Measurements from ENCODE around the gene CD99. TPM values are rescaled to one million over a fixed set of nuclear protein-coding genes. Genes with fewer than 3 reads are reported as not detected.
A peak's percentile ranks its signal among the peaks of the same experiment; 100 is the strongest.
"Not testable (repeated sequence)": the region's sequence is repeated elsewhere in the genome, so short reads cannot be mapped to it uniquely, and the experiment has no call there.

The CD99 gene
- total RNA-seq, 2 donors from 2014 or later, result 148 to 222 TPM

DNA sequence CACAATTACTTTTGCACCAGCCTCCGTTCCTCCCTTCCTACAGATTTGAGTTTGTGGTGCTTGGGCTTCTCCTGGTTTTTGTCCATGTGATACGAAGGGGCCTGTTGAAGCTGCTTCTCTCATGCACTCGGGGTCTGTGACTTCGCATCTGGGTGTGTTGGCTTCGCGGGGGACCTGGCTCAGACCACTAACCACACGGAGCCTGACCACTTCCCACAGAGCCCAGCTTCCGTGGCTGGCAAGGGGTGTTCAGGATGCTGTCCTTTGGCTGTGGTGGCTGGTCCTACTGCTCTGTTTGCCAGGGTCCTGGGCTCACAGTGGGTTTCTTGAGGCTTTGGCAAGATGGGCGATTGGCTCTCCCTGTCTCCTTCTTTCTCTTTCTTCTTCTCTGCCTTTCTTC, 41.0 kb downstream of the CD99 start:
- Mint-ChIP-seq H3K27ac (peak overlapping the region; percentile 7), H3K36me3 (ENCODE audit: insufficient read depth in 2 of 2) (peaks cover 16 to 34% of the 10 kb centered on the region in 2 donors), H3K27me3 (ENCODE audit: low read depth) (no peaks in the 10 kb centered on the region), H3K4me1 (ENCODE audit: low read depth) (no peaks in the 10 kb centered on the region), H3K9me3 (peaks cover 0 to 3% of the 10 kb centered on the region in 2 donors), H3K4me3 (no peak overlapping the region)
- no peak for DNase-seq
- no peak for ATAC-seq (replicated peaks in 1 of 2)

DNA sequence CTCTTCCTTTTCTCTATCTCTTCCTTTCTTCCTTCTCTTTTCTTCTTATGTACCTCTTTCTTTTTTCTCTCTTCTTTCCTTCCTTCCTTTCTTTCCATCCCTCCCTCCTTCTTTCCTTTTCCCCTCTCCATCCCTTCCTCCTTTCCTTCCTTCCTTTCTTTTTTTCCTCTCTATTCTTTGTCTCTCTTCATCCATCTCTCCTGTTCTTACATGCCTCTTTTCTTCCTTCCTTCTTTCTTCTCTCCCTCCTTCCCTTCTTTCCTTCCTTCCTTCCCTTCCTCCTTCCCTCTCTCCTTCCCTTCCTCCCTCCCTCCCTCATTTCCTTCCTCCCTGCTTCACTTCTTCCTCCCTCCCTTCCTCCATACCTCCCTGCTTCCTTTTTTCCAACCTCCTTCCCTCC, 41.6 kb downstream of the CD99 start:
- H3K4me1 Mint-ChIP-seq (ENCODE audit: low read depth), result no peaks in the 10 kb centered on the region
- no peak overlapping the region for H3K4me3 Mint-ChIP-seq
- no peaks in the 10 kb centered on the region for H3K27me3 Mint-ChIP-seq (ENCODE audit: low read depth)
- peaks cover 16 to 34% of the 10 kb centered on the region in 2 donors for H3K36me3 Mint-ChIP-seq (ENCODE audit: insufficient read depth in 2 of 2)
- peaks cover 0 to 3% of the 10 kb centered on the region in 2 donors for H3K9me3 Mint-ChIP-seq
- peak overlapping the region; percentile 88 for H3K27ac Mint-ChIP-seq
- no peak for ATAC-seq (replicated peaks in 1 of 2)
- DNase-seq, result no peak

DNA sequence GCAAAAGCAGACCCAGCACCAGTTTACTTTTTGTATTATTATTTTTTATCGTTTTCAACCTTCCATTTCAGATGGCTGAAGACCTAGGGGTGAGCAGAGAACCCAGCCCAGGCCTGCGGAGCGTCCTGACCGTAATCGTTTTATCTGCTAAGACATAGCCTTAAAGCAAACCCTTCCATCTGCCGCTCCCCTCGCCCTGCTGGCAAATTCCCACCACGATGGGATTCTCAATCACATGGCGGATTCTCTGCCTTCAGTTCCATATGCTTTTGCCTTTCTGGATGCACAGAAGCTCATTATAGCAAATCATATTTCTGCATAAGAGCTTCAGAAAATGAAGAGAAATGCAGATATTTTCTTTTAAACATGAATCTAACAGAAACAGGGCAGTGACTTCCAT, 42.2 kb downstream of the CD99 start:
- Mint-ChIP-seq H3K36me3 (ENCODE audit: insufficient read depth in 2 of 2) (peaks cover 12 to 30% of the 10 kb centered on the region in 2 donors), H3K27me3 (ENCODE audit: low read depth) (no peaks in the 10 kb centered on the region), H3K27ac (peak overlapping the region; percentile 88), H3K4me3 (no peak overlapping the region), H3K9me3 (peaks cover 0 to 3% of the 10 kb centered on the region in 2 donors), H3K4me1 (ENCODE audit: low read depth) (no peaks in the 10 kb centered on the region)
- no peak for DNase-seq
- no peak for ATAC-seq (replicated peaks in 1 of 2)

DNA sequence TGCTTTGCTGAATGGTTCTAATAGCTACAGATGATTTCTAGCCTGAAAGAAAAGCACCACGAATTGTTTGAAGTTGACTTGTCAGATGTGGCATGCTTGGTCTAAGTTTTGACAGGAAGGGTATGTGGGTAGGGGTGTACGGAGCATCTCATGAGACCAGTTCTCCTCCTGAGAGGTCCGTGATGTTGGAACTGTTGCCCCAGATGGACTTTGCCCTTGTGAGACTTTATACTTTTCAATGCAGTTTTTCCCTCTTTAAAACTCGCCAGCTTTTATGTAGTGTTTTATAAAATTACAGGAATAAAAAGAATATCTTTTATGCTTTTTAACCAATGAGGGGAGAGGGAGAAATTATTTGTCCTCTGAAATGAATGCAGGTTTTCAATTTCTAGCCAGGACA, 44.2 kb downstream of the CD99 start:
- Mint-ChIP-seq H3K27me3 (ENCODE audit: low read depth) (no peaks in the 10 kb centered on the region), H3K27ac (peak overlapping the region; percentile 17), H3K36me3 (ENCODE audit: insufficient read depth in 2 of 2) (peaks cover 11 to 25% of the 10 kb centered on the region in 2 donors), H3K4me3 (no peak overlapping the region), H3K4me1 (ENCODE audit: low read depth) (no peaks in the 10 kb centered on the region), H3K9me3 (peaks cover 0 to 3% of the 10 kb centered on the region in 2 donors)
- DNase-seq (no peak), ATAC-seq (replicated peaks in 1 of 2) (no peak)

DNA sequence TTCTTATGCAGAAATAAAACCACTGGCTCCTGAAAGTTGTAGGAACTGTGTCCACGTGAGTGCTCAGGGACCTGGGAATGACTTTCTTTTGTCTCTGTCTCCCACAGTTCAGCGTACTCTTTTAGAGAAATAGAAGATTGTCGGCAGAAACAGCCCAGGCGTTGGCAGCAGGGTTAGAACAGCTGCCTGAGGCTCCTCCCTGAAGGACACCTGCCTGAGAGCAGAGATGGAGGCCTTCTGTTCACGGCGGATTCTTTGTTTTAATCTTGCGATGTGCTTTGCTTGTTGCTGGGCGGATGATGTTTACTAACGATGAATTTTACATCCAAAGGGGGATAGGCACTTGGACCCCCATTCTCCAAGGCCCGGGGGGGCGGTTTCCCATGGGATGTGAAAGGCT, 49.6 kb downstream of the CD99 start:
- Mint-ChIP-seq H3K4me3 (no peak overlapping the region), H3K9me3 (no peaks in the 10 kb centered on the region), H3K27ac (peak overlapping the region; percentile 57), H3K4me1 (ENCODE audit: low read depth) (no peaks in the 10 kb centered on the region), H3K27me3 (ENCODE audit: low read depth) (no peaks in the 10 kb centered on the region), H3K36me3 (ENCODE audit: insufficient read depth in 2 of 2) (peaks cover 6 to 17% of the 10 kb centered on the region in 2 donors)
- ATAC-seq (replicated peaks in 1 of 2), result no peak
- no peak for DNase-seq

DNA sequence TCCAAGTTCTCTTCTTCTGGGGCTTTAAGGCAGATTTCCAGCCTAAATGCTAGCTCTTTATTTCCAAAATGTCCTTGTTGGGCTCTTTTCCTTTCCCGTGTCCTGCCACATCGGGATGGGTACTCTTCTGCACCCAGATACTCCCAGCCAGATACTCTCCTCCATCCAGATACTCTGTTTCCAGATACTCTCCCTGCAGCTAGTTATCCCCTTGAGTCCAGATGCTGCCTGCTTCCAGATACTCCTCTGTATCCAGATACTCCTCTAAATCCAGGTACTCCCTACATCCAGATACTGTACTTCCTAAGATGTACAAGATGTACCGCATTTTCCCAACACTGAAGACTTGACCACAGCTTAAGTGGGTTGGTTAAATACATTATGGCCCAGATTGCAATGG, 50.3 kb downstream of the CD99 start:
- Mint-ChIP-seq H3K4me3 (no peak overlapping the region), H3K36me3 (ENCODE audit: insufficient read depth in 2 of 2) (peaks cover 4 to 17% of the 10 kb centered on the region in 2 donors), H3K9me3 (no peaks in the 10 kb centered on the region), H3K27ac (peak overlapping the region; percentile 65), H3K4me1 (ENCODE audit: low read depth) (no peaks in the 10 kb centered on the region), H3K27me3 (ENCODE audit: low read depth) (no peaks in the 10 kb centered on the region)
- ATAC-seq (replicated peaks in 1 of 2) (no peak), DNase-seq (no peak)

DNA sequence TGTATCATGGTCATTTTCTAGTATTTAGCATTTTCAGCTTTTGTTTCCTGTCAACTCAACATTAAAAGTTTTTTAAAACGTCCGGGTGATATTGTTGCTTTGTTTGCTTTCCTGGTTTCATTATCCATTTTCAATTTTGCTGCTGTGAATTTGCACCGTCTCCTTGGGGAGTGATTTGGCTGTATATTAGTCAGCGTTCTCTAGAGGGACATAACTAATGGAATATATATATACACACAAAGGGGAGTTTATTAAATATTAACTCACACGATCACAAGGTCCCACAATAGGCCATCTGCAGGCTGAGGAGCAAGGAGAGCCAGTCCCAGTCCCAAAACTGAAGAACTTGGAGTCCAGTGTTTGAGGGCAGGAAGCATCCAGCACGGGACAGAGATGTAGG, 55.2 kb downstream of the CD99 start:
- not testable (repeated sequence) for H3K4me1 Mint-ChIP-seq (ENCODE audit: low read depth); H3K4me3 Mint-ChIP-seq; H3K27me3 Mint-ChIP-seq (ENCODE audit: low read depth); DNase-seq; ATAC-seq (replicated peaks in 1 of 2); H3K9me3 Mint-ChIP-seq; H3K36me3 Mint-ChIP-seq (ENCODE audit: insufficient read depth in 2 of 2)
- H3K27ac Mint-ChIP-seq, result peak overlapping the region; percentile 14

DNA sequence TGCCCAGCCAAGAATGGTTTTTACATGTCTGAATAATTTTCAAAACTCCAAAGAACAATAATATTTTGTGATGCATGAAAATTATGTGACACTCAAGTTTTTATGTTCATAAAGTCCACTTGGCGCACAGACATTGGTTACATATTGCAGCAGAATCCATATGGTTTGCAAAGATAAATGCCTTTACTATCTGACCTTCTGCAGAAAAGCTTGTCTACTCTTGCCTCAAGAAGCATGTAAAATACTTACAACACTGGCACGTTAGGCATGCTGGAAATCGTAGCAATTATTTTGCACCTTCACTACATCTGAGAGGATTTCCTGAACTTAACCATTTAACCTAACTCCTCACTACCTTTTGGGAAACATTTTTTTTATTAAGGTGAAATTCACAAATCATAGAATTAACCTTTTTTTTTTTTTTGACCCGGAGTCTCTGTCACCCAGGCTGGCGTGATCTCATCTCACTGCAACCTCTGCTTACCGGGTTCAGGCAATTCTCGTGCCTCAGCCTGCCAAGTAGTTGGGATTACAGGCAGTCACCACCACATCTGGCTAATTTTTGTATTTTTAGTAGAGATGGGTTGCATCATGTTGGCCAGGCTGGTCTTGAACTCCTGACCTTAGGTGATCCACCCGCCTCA, 57.2 kb downstream of the CD99 start:
- no peaks in the 10 kb centered on the region for H3K36me3 Mint-ChIP-seq (ENCODE audit: insufficient read depth in 2 of 2)
- no peak overlapping the region for H3K27ac Mint-ChIP-seq
- ATAC-seq (replicated peaks in 1 of 2) (no peak), DNase-seq (no peak)
- no peaks in the 10 kb centered on the region for H3K4me1 Mint-ChIP-seq (ENCODE audit: low read depth)
- H3K27me3 Mint-ChIP-seq (ENCODE audit: low read depth), result no peaks in the 10 kb centered on the region
- H3K4me3 Mint-ChIP-seq, result no peak overlapping the region
- no peaks in the 10 kb centered on the region for H3K9me3 Mint-ChIP-seq

DNA sequence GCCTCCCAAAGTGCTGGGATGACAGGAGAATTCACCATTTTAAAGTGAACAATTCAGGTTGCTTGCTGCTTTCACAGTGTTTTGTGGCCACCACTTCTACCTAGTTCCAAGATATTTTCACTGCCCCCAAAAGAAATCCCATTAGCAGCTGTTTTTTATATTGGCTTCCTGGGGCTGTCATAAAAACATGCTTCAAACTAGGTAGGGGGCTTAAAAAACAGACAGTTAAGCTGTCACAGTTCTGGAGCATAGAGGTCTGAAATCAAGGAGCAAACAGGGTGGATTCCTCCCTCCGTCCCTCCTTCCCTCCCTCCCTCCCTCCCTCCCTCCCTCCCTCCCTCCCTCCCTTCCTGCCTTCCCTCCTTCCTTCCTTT, 57.7 kb downstream of the CD99 start:
- DNase-seq, result no peak
- no peak for ATAC-seq (replicated peaks in 1 of 2)
- no peak overlapping the region for H3K27ac Mint-ChIP-seq

DNA sequence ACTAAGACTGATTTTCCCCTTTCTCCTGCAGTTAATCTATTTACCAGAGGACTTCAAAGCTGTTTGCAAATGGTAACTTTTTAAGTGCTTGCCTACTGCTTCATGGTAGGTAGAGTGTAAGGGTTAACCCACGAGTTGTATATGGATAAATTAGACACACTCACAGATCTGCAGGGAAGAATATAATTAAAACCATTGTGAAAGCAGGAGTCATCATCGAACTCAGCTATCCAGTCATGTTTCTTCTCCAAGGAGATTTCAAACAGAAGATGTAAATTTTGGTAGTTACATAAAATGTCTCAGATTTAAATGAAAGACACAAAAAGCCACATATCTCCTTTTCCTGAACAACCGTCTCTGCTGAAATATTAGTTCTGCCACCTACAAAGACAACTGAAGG, 60.2 kb downstream of the CD99 start:
- no peaks in the 10 kb centered on the region for H3K9me3 Mint-ChIP-seq
- H3K36me3 Mint-ChIP-seq (ENCODE audit: insufficient read depth in 2 of 2), result no peaks in the 10 kb centered on the region
- H3K4me3 Mint-ChIP-seq, result no peak overlapping the region
- no peaks in the 10 kb centered on the region for H3K4me1 Mint-ChIP-seq (ENCODE audit: low read depth)
- H3K27me3 Mint-ChIP-seq (ENCODE audit: low read depth), result no peaks in the 10 kb centered on the region
- no peak for ATAC-seq (replicated peaks in 1 of 2)
- H3K27ac Mint-ChIP-seq, result no peak overlapping the region
- DNase-seq, result no peak

More for the DNA sequence above, 57.7 kb downstream of the CD99 start:
- no peak overlapping the region for H3K4me3 Mint-ChIP-seq
- no peaks in the 10 kb centered on the region for H3K4me1 Mint-ChIP-seq (ENCODE audit: low read depth)
- H3K36me3 Mint-ChIP-seq (ENCODE audit: insufficient read depth in 2 of 2), result no peaks in the 10 kb centered on the region
- no peaks in the 10 kb centered on the region for H3K27me3 Mint-ChIP-seq (ENCODE audit: low read depth)
- no peaks in the 10 kb centered on the region for H3K9me3 Mint-ChIP-seq

DNA sequence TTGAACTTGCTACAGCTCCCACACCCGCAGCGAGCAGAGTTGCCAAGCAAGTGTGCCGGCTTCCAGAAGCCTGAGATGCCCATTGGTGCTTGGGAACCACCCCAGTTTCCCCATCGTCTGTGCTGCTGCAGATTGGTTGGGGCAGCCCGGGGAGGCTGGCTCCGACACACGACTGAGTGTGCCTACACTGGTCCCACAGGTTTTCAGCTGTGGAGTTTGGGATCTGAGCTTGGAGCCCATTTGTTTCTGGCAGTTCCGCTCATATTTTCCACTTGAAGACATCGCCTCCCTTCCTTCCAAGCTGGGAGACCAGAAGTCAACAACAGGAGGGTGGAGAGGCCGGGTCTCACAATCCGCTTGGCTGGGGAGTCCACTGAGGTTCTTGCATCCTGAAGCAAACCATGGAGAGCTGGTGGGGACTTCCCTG, 60.8 kb downstream of the CD99 start, which contains the start of gene XG:
TSS of gene XG (plus strand) at position 167 of the 427 bp plus-strand sequence. CDS start at position 402, 235 bp downstream.
- H3K4me3 Mint-ChIP-seq; DNase-seq; H3K27me3 Mint-ChIP-seq (ENCODE audit: low read depth); H3K4me1 Mint-ChIP-seq (ENCODE audit: low read depth); H3K36me3 Mint-ChIP-seq (ENCODE audit: insufficient read depth in 2 of 2); H3K27ac Mint-ChIP-seq; H3K9me3 Mint-ChIP-seq; ATAC-seq (replicated peaks in 1 of 2): not testable (repeated sequence)

DNA sequence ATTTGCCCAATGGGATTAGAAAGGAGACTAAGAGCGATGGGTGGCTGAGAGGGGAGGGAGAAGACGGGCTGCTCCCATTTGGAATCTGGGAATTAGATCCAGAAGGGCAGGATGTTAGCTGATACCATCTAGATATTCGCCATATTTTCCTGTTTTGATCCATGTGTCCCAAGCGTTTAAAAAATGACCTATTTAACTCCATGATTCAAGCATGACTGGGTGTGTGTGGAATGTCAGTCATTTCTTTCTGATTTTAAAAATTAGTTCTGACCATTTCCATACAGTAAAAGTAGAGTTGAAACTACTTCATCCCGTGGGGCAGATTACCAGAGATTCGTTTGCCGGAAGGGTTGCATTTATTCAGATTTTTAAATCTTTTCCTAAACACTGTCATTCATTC, 61.3 kb downstream of the CD99 start:
- H3K27ac Mint-ChIP-seq, result not testable (repeated sequence)

DNA sequence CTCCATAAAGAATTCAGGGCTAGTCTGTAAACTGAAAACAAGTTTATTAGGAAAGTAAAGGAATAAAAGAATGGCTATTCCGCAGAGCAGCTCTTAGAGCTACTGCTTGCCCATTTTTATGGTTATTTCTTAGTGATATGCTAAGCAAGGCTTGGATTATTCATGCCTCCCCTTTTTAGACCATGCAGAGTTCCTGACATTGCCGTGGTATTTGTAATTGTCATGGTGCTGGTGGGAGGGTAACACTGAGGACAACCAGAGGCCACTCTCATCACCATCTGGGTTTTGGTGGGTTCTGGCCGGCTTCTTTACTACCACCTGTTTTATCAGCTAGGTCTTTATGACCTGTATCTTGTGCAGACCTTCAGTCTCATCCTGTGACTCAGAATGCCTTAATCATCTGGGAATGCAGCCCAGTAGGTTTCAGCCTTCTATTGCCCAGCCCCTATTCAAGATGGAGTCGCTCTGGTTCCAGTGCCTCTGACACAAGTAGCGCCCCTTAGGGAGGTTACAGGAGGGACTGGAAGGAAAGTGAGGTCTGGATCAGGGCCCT, 64.1 kb downstream of the CD99 start:
- H3K4me1 Mint-ChIP-seq (ENCODE audit: low read depth), result peaks cover 10% of the 10 kb centered on the region
- not testable (repeated sequence) for H3K36me3 Mint-ChIP-seq (ENCODE audit: insufficient read depth in 2 of 2); H3K4me3 Mint-ChIP-seq; DNase-seq; H3K9me3 Mint-ChIP-seq; H3K27me3 Mint-ChIP-seq (ENCODE audit: low read depth); H3K27ac Mint-ChIP-seq; ATAC-seq (replicated peaks in 1 of 2)

More for the DNA sequence above, 61.3 kb downstream of the CD99 start:
- peaks cover 10% of the 10 kb centered on the region for H3K4me1 Mint-ChIP-seq (ENCODE audit: low read depth)
- not testable (repeated sequence) for ATAC-seq (replicated peaks in 1 of 2); H3K4me3 Mint-ChIP-seq; DNase-seq; H3K27me3 Mint-ChIP-seq (ENCODE audit: low read depth); H3K36me3 Mint-ChIP-seq (ENCODE audit: insufficient read depth in 2 of 2); H3K9me3 Mint-ChIP-seq

DNA sequence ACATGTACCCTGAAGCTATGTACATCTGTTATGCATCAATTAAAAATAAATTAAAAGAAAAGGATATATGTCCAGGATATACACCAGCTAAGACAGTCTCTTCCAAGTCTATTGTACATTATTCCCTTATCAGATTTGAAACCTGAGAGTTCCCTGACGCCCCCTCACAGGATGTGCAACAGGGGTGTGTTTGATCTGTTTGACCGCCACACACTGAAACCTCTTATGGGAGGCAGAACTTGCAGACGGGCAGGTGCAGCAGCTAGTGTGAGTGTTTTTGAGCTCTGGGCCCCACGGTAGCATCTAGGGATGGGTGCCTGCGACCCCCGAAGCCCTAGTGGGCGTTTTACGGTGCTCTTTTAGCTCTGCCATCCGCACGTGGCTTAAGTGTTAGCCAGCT, 65.5 kb downstream of the CD99 start:
- H3K4me3 Mint-ChIP-seq, result no peak overlapping the region
- DNase-seq, result no peak
- no peak overlapping the region for H3K27ac Mint-ChIP-seq
- no peaks in the 10 kb centered on the region for H3K9me3 Mint-ChIP-seq
- no peak for ATAC-seq (replicated peaks in 1 of 2)
- H3K36me3 Mint-ChIP-seq (ENCODE audit: insufficient read depth in 2 of 2), result no peaks in the 10 kb centered on the region
- peaks cover 7% of the 10 kb centered on the region for H3K27me3 Mint-ChIP-seq (ENCODE audit: low read depth)
- peaks cover 10% of the 10 kb centered on the region for H3K4me1 Mint-ChIP-seq (ENCODE audit: low read depth)
